Measurements from ENCODE around the gene SAPCD2. TPM values are rescaled to one million over a fixed set of nuclear protein-coding genes. Genes with fewer than 3 reads are reported as not detected.

Gene SAPCD2
- total and polyA plus RNA-seq, 9 donors, result 0.10 to 0.62 (median 0.31) TPM; not detected in 2

DNA sequence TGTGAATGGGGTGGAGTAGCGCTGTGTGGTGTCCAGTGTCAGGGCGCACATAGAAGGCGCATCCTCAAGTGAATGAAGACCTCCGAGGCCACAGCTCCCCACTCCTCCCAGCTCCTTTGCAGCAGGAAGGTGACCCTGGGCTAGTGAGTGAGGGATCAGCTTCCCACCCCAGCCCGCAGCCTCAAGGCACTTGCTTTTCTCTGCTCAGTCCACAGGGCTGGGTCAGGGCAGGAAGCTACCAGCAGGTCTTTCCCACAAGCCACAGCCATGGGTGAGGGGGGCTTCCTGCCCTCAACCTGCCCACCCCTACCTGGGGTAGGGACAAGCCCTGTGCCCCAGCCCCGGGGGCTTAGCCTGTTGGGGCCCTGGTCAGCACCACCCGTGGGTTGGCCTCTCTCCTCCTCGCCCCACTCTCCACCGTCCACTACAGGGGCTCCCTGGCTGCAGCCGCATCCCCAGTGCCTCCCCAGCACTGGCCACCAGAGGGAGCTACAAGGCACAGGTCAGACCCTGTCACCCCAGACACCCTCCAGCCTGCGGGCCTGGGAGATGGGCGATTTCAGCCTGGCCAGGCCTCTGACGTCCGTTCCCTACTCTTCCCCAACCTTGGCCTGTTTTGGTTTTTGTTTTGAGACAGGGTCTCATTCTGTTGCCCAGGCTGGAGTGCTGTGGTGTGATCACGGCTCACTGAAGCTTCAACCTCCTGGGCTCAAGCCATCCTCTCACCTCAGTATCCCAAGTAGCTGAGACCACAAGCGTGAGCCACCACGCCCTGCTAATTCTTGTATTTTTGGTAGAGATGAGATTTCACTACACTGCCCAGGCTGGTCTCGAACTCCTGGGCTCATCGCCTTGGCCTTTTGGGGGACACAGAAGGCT is 41.1 kb downstream of the SAPCD2 start:
- Histone ChIP-seq H3K9me3 (no peaks in the 10 kb centered on the region), H3K4me3 (peak overlapping the region; percentile 53), H3K27ac (no peak overlapping the region), H3K27me3 (no peaks in the 10 kb centered on the region), H3K36me3 (no peaks in the 10 kb centered on the region), H3K4me1 (ENCODE audit: insufficient read depth) (peaks cover 3% of the 10 kb centered on the region)
- intact Hi-C loops (cut with DNase I), result loop anchor here in 1 of 4 donors (5.0 kb wide), 1 partner anchor 38 kb away; no protein-coding TSS in a partner anchor
- DNase-seq, result peak; percentile 53 to 80 (median 74)
- 29 to 35% (median 34%) methylated on average over 18 to 19 of the region's 19 CpGs for WGBS, 3 donors
- TF ChIP-seq EP300 (IDR thresholded peaks at IDR 0.05), result no peak
- TF ChIP-seq, protein P1, sequence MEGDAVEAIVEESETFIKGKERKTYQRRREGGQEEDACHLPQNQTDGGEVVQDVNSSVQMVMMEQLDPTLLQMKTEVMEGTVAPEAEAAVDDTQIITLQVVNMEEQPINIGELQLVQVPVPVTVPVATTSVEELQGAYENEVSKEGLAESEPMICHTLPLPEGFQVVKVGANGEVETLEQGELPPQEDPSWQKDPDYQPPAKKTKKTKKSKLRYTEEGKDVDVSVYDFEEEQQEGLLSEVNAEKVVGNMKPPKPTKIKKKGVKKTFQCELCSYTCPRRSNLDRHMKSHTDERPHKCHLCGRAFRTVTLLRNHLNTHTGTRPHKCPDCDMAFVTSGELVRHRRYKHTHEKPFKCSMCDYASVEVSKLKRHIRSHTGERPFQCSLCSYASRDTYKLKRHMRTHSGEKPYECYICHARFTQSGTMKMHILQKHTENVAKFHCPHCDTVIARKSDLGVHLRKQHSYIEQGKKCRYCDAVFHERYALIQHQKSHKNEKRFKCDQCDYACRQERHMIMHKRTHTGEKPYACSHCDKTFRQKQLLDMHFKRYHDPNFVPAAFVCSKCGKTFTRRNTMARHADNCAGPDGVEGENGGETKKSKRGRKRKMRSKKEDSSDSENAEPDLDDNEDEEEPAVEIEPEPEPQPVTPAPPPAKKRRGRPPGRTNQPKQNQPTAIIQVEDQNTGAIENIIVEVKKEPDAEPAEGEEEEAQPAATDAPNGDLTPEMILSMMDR (IDR thresholded peaks at IDR 0.05), result peak; percentile 63 to 70 (median 63)
- no peak for TF ChIP-seq POLR2A (IDR thresholded peaks at IDR 0.05)

DNA sequence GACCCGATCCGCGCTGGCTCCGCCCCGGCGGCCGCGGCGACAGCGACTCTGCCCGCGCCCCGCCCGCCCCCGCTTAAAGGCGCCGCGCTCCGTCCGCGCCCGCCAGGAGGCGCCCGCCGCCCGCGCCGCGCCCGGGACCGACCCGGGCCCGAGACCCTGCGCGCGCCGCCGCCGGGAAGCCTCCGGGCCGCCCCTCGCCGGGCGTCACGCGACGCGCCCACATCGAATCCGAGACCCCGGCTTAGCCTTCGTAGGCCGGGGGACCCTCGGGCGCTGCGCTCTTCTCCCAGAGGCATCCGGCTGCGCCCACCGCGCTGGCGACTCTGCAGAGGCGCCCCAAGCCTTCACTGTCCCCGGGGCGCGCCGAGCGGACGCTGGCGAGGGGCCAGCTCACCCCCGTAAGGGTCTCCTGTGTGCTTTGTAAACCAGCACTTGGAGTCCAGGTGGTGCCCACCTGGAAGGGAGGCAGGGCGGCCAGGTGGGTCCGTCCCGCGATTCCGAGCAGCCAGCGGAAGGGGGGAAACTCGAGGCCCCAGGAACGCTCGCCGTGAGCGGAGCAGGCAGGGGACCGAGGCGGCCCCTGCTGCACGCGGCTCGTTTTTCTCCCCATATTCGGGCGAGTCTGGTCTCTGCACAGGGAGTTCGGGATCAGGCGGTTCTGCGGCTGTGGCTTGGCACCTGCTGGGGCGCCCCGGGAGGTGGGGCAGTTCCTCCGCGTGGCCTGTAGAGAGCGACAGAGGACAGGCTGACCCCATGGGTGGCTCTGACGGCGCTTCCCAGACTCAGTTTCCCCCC is 41.9 kb downstream of the SAPCD2 start:
- TF ChIP-seq POLR2A (IDR thresholded peaks at IDR 0.05) (no peak), EP300 (IDR thresholded peaks at IDR 0.05) (no peak)
- TF ChIP-seq, protein P1 (IDR thresholded peaks at IDR 0.05), result no peak
- H3K4me1 ChIP-seq (ENCODE audit: insufficient read depth), result peaks cover 3% of the 10 kb centered on the region
- H3K27ac ChIP-seq, result no peak overlapping the region
- intact Hi-C loops (cut with DNase I), result loop anchor here in 1 of 4 donors (5.0 kb wide), 1 partner anchor 39 kb away; no protein-coding TSS in a partner anchor
- WGBS, 3 donors, result 0 to 1% (median 0%) methylated on average over 38 to 98 of the region's 98 CpGs
- peak in 2 of 5 donors; percentile 53 to 55 for DNase-seq
- H3K9me3 ChIP-seq, result no peaks in the 10 kb centered on the region
- no peaks in the 10 kb centered on the region for H3K36me3 ChIP-seq
- no peaks in the 10 kb centered on the region for H3K27me3 ChIP-seq
- H3K4me3 ChIP-seq, result peak overlapping the region; percentile 53

DNA sequence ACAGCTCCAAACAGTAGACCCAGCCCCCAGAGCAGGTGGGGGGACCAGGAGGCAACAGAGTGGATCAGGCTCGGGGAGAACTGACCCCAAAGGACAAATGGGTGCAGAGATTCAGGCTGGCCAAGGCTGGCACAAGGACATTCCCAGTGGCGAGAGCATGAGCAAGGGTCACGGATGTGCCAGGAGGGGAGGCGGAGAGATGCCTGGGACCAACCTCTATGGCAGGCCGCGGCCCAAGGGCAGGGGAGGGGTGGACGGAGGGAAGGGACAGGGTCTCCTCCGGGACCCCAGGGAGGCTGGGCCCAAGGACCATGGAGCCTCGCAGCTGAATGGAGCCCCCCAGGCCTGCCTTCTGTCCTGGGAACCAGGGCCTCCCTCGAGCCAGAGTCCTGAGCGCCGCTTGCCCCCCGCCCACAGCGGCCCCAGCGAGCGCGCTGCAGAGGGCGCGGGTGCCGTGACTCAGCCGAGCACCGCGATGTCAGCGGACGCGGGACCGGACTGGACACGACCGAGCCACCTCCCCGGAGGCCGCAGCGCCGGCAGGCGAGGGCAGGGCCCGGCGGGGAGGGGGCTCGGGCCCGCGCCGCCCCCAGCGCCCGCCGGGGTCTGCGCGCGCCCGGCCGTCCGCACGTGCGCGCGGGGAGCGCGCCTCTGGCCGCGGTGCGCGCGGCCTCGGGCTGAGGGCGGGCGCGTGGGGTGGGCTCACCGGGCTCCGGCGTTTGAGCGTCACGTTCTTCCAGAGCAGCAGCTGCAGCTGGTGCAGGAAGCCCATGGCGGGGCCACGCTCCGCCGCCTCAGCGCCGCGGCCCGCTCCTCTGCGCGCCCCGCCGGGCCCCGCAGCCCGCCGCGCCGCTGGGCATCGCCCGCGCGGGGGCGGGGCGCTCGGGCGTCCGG is 42.7 kb downstream of the SAPCD2 start, which contains the start of gene ABCA2:
ABCA2 (minus strand) TSS at position 869 of the 894 bp plus-strand sequence; CDS start at position 772, 97 bp downstream.
- Histone ChIP-seq H3K27me3 (no peaks in the 10 kb centered on the region), H3K4me3 (peak within 1 kb of the TSS; percentile 53), H3K9me3 (no peaks in the 10 kb centered on the region), H3K36me3 (no peaks in the 10 kb centered on the region), H3K4me1 (ENCODE audit: insufficient read depth) (peaks cover 3% of the 10 kb centered on the region), H3K27ac (peak within 1 kb of the TSS in 1 of 2 donors; percentile 55)
- WGBS, 3 donors, result 5 to 13% (median 7%) methylated on average over 40 to 95 of the region's 95 CpGs
- peak in 1 of 5 donors; percentile 63 for DNase-seq
- TF ChIP-seq EP300 (IDR thresholded peaks at IDR 0.05) (no peak), POLR2A (IDR thresholded peaks at IDR 0.05) (no peak)
- TF ChIP-seq, protein P1 (IDR thresholded peaks at IDR 0.05), result no peak
- intact Hi-C loops (cut with DNase I), result loop anchor here in 1 of 4 donors (5.0 kb wide), 1 partner anchor 40 kb away; no protein-coding TSS in a partner anchor

Measured in ovary (tissue), 9 donors.